DND-41 (cell line): ENCODE results near the gene SLC35F3.

Experiments
- CTCF ChIP-seq: IDR thresholded peaks from 2 replicates; pipeline ENCODE4 v1.5.1; 2012; ENCODE audit warnings: borderline replicate concordance, low read length, moderate library complexity, mild to moderate bottlenecking; ENCODE audit not compliant: poor library complexity, severe bottlenecking; ENCODE audit errors: extremely low read depth
- EZH2 ChIP-seq: IDR thresholded peaks from 3 replicates; pipeline ENCODE4 v1.6.1; 2012; ENCODE audit warnings: borderline replicate concordance, low read depth, mild to moderate bottlenecking, moderate library complexity, low read length, inconsistent platforms; ENCODE audit not compliant: severe bottlenecking

GRCh38 chr1:234331507-234331906 lies 427.0 kb downstream of the SLC35F3 start:
- TF ChIP-seq CTCF (no peak), EZH2 (no peak)
